HPDE6-E6E7 (cell line): ENCODE results near the gene MYO9A.

Experiments used
- DNase-seq: peaks from one replicate; pipeline ENCODE4 v3.0.0; 2011; ENCODE audit warnings: missing footprints; ENCODE audit errors: extremely low spot score

Gene MYO9A

GRCh38 chr15:71808311-71809020, 309.5 kb downstream of the MYO9A start:
- no peak for DNase-seq

DNA sequence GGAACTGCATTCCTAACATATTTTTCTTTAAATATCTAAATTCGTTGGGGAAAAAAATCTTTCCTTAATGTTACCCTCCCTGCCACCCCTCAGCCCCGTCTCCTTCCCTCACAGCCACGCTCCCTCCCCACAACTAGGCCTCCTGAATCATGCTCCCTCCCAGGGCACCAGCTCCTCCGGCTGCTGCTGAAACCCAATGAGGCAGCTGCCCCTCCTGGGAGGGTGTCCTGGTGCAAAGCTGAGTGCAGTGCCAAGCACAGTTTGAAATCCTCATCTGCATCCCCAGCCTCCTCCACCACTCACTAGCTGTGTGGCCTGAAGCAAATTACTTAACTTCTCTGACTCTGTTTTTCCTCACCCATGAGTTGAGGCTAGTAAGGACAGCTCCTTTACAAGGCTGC, 310.3 kb downstream of the MYO9A start:
- no peak for DNase-seq

- DNase-seq, result no peak
These were observed 310.8 kb downstream of the MYO9A start for GRCh38 chr15:71807125-71807629.

DNA sequence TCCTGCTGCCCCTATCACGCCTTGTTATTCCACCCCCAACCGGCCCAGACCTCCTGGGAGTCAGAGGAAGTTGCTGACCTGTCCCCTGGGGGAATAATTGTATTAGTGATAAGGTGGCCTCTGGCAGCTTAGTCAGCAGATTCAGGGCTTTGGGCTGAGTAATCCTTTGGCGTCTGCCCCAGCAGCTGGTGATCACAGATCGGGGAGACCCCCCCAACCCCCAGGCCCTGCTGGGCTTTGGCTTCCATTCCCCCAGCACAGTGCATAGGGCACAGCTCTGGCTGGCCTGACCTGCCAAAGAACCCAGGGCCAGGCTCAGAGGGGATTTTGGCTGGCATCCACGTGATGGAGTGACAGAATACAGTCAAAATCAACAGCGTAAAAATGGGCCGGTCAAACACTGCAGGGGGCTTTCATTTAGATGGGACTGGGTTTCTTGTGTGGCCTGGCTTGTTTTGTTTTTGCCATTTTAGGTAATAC, 311.5 kb downstream of the MYO9A start:
- no peak for DNase-seq

- DNase-seq, result no peak
These were observed 313.1 kb downstream of the MYO9A start for GRCh38 chr15:71804695-71805470.

GRCh38 chr15:71804226-71804625, 313.7 kb downstream of the MYO9A start:
- no peak for DNase-seq

DNA sequence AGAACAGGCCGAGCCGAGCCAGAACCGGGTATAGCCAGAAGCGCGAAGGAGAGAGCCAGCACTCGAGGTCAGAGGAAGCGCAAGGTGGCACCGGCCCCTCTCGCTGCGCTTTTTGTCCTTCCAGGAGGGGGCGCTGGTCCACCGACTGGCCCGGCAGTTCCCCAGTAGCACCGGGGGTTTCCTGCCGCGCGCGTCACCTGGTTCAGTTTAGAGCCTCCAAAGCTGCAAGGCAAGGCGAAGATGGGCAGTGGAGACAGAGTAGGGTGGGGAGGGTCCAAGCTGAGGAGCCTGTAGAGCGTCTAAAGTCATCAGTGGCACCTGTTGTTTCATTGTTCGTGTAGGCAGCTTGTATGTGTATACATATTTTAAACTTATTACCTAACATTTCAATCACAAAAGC, 315.2 kb downstream of the MYO9A start:
- DNase-seq, result no peak

DNA sequence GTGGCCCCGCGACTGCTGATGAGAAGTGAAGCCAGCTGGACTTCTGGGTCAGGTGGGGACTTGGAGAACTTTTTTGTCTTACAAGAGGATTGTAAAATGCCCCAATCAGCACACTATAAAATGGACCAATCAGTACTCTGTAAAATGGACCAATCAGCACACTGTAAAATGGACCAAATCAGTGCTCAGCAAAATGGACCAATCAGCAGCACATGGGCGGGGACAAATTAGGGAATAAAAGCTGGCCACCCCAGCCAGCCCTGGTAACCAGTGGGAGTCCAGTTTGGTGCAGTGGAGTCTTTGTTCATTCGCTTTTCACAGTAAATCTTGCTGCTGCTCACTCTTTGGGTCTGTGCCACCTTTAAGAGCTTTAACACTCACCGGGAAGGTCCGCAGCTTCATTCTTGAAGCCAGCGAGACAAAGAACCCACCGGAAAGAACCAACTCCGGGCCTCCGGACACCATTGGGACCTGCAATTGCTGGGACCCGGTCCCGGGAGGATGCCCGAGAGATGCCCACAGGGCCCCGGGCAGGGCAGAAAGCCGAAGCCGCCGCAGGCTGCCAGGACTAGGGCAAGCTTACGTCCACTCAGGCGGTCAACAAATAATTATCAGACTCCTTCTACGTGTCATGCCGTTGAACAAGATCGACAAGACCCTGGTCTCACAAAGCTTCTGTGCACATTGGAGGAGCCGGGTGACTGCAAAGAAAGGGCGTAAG, 315.9 kb downstream of the MYO9A start:
- no peak for DNase-seq

DNA sequence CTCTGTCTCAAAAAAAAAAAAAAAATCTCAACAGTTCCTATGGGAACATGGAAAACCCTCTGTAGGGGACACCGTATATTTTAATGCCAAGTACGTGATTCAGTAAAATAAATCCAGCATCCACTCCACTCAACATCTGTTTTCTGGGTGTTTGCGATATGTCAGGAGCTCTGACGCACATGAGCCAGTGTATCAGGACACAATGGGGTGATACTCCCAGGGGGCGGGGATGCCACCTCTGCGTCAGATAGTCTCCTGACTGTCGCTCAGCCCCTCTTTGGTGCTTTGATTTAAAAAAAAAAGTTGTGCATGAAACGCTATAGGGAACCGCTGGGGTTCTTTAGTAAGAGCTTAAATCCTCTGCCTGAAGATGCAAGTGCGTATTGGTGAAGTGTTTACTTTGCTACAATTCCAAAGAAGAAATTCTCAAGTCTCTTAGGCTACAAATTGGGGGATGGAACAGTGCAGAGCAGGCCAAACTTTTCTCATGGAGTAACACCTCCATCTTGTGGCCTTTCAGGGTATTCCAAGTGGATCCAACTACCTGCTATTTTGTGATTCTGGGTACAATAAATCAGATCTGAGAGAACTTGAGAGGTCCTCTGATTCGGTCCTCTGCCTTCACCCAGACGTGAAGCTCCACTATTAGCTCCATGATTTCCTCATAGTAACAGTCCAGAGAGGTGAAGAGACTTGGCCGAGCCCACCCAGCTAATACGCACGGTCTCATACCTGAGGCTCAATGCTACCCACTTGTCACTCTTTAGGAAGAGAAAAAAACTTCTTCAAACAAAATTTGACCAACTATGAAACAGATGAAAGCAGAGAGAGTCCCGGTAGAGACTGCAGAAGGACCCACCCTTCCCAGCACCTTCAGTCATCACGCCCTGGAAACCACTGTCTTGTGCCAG, 316.9 kb downstream of the MYO9A start:
- DNase-seq, result peak; percentile 51

DNA sequence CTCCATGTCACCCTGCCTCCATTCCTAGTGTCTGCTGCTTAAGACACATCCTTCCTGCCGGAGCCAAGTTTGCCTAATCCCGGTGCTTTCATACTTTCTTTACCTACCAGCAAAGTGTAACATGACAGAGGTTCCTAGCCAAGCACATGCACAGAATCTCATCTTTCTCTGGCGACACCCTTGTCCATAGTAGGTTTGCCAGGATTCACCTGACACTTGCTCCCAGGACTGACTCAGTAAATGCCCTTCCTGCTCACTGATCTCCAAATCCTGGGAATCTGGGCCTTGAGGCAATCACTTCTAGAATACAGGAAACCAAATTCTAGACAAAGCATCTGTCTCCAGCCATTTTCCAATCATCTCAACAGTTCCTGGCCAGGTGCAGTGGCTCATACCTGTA, 317.8 kb downstream of the MYO9A start:
- DNase-seq, result no peak

- DNase-seq, result no peak
These were observed 319.3 kb downstream of the MYO9A start for GRCh38 chr15:71798641-71799040.

- DNase-seq, result peak; percentile 43
These were observed 325.4 kb downstream of the MYO9A start for GRCh38 chr15:71792521-71792920.

DNA sequence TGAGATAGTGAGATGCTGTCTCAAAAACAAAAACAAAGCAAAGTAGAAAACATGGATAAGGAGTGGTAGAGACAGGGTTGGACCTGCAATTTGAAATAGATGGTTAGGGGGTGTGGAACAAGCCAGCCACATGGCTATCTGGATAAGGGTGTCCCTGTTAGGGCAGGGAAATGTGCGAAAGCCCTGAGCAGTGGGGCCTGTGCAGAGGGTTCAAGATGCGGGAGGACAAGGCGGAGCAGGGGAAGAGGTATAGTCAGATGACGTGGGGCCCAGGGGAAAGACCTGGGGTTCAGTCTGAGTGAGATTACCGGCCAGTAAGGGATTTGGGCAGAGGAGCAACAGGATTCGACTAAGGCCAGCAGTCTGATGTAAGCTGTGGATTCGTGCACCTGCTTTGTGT, 326.0 kb downstream of the MYO9A start:
- no peak for DNase-seq

- peak; percentile 88 for DNase-seq
These were observed 327.9 kb downstream of the MYO9A start for GRCh38 chr15:71790081-71790480.

DNA sequence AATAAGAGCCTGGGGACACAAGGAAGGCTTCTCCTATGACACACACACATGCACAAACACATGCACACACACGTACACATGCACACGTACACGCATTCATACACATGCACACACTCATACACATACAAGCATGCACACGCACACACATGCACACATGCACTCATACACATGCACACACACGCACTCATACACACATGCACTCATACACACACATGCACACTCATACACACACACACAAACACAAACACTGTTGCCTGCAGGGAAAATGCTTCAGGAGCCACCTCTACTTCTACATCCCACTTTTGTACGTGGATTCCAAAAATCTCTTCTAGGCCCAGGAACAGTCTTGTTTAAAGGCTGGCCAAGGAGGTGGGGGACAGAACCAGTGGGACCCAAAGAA, 328.3 kb downstream of the MYO9A start:
- DNase-seq, result no peak

GRCh38 chr15:71788646-71789579, 329.0 kb downstream of the MYO9A start:
- no peak for DNase-seq

DNA sequence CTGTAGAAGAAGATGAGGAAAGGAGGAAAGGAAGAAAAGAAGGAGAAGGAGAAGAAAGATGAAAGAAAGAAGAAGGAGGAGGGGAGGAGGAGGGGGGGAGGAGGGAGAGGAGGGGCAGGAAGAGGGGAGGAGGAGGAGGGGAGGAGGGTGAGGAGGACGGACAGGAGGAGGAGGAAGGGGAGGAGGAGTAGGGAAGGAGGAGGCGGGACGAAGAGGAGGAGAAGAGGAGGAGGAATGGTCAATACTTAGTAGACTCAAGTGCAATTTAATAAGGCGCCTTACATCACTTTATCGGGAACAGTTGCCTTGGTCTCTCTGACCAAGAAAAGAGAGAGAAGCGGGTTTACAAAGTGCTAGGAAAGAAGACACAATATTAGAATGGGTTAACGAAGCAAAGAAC, 331.3 kb downstream of the MYO9A start:
- no peak for DNase-seq

GRCh38 chr15:71785996-71786395, 332.0 kb downstream of the MYO9A start:
- DNase-seq, result no peak

- no peak for DNase-seq
These were observed 333.2 kb downstream of the MYO9A start for GRCh38 chr15:71784719-71785118.
